ENCODE results near the gene ADCY7. TPM values are rescaled to one million over a fixed set of nuclear protein-coding genes. Genes with fewer than 3 reads are reported as not detected.

Gene ADCY7
- total and polyA plus RNA-seq, 2 experiments from 2014 or later = 3.9 to 4.4 TPM

DNA sequence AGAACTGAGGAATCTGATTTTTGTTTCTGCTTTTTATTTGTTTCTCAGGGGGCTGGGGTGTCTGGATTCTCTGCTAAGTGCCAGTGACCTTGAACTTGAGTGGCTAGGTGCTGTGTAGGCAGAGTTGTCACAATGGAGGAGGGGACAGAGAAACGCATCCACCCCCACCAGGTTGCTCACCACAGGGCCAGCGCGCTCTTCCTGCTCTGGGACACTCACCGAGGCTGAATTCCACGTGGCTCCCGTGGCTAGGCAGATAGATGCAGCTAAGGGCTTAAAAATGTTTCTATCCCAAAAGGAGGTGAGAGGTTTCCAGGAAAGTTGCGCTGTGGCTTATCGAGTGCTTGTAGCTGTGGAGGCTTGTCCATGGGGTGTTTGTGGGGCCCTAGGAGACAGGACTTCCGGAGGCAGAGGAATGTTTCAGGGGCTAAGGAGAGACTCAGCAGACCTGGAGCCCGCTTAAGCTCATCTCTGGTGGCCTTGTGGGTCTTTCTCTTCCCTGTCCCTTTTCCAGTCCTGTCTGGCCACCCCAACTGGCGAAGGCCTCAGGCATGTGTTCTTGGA, 36.8 kb downstream of the ADCY7 start:
- H3K27ac ChIP-seq = no peak overlapping the region
- H4K20me1 ChIP-seq (ENCODE audit: insufficient read depth, poor library complexity, severe bottlenecking) = no peaks in the 10 kb centered on the region
- H3K4me3 ChIP-seq = no peak overlapping the region
- no peaks in the 10 kb centered on the region for H3K36me3 ChIP-seq (replicated peaks; ENCODE audit: insufficient read depth, low read depth)
- no peak for TF ChIP-seq EZH2 (IDR thresholded peaks at IDR 0.05; ENCODE audit: borderline replicate concordance)
- no peak for TF ChIP-seq CTCF (IDR thresholded peaks at IDR 0.05; ENCODE audit: poor library complexity)
- no peak for TF ChIP-seq EZH2phosphoT487 (IDR thresholded peaks at IDR 0.05; ENCODE audit: low read depth, severe bottlenecking, unreplicated experiment)
- H3K27me3 ChIP-seq = no peaks in the 10 kb centered on the region
- no peaks in the 10 kb centered on the region for H3K9me2 ChIP-seq (replicated peaks; ENCODE audit: insufficient read depth)
- no peaks in the 10 kb centered on the region for H3K4me1 ChIP-seq (ENCODE audit: insufficient read depth)
- DNase-seq (ENCODE audit: low spot score) = no peak
- H3K79me2 ChIP-seq = no peaks in the 10 kb centered on the region
- H3K9me3 ChIP-seq (ENCODE audit: low read depth) = no peaks in the 10 kb centered on the region
- H3K4me2 ChIP-seq = no peak overlapping the region
- 86% methylated on average over 11 of the region's 11 CpGs for WGBS (ENCODE audit: low lambda C conversion rate, missing lambda C conversion rate)
- H2AFZ ChIP-seq = no peak overlapping the region

- no peak for TF ChIP-seq EZH2phosphoT487 (IDR thresholded peaks at IDR 0.05; ENCODE audit: low read depth, severe bottlenecking, unreplicated experiment)
- no peak for TF ChIP-seq CTCF (IDR thresholded peaks at IDR 0.05; ENCODE audit: poor library complexity)
- TF ChIP-seq EZH2 (IDR thresholded peaks at IDR 0.05; ENCODE audit: borderline replicate concordance) = no peak
- 94% methylated on average over 30 of the region's 33 CpGs for WGBS (ENCODE audit: low lambda C conversion rate, missing lambda C conversion rate)
- no peak overlapping the region for H2AFZ ChIP-seq
- H3K9me2 ChIP-seq (replicated peaks; ENCODE audit: insufficient read depth) = no peaks in the 10 kb centered on the region
- no peaks in the 10 kb centered on the region for H3K27me3 ChIP-seq
- H3K36me3 ChIP-seq (replicated peaks; ENCODE audit: insufficient read depth, low read depth) = no peaks in the 10 kb centered on the region
- no peaks in the 10 kb centered on the region for H3K4me1 ChIP-seq (ENCODE audit: insufficient read depth)
- no peak overlapping the region for H3K4me2 ChIP-seq
- H3K9me3 ChIP-seq (ENCODE audit: low read depth) = no peaks in the 10 kb centered on the region
- no peaks in the 10 kb centered on the region for H3K79me2 ChIP-seq
- no peak for DNase-seq (ENCODE audit: low spot score)
- H3K27ac ChIP-seq = no peak overlapping the region
- H4K20me1 ChIP-seq (ENCODE audit: insufficient read depth, poor library complexity, severe bottlenecking) = no peaks in the 10 kb centered on the region
- no peak overlapping the region for H3K4me3 ChIP-seq
These were observed 37.5 kb downstream of the ADCY7 start for GRCh38 chr16:50303605-50304466.

DNA sequence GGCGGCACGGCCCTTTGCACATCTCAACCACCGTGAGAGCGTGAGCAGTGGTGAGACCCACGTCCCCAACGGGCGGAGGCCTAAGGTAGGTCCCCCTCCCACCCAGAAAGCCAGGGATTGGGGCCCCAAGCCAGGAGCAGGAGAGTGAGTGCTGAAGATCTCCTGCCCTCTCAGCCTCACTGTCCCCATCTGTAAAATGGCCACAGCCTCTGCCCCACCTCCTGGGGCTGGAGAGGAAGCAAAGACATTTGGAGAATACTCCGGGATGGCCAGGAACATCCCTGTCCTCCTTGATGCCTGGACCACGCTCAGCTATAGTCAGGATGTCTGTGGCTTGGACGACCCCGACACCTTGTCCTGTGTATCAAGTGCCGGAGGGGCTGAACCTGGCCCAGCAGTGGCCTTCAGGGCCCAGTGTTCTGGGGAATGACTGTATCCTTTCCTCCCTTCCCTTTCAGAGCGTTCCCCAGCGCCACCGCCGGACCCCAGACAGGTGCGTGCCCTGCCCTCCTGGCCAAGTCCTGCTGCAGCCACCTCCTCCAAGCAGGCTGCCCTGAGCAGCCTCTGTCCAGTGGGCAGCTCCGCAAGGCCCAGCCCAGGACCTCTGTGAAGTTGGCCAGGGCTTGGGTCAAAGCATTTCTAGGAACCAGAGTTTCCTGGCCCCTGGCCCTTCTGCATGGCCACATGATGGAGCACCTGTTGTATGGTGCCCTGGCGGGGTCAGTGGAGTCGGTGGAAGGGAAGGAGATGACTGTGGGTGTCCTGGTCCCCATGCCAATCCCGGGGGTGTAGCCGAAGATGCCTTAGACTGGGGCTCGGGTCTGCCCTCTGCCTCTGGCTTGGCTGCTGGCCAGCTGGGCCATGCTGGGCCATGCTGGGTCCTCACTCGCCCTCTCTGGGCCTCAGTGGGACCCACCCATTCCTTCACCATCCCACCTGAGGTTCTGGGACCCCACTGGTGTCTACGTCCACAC, 38.4 kb downstream of the ADCY7 start:
- Histone ChIP-seq H3K9me2 (replicated peaks; ENCODE audit: insufficient read depth) (no peaks in the 10 kb centered on the region), H3K4me3 (no peak overlapping the region), H3K4me1 (ENCODE audit: insufficient read depth) (no peaks in the 10 kb centered on the region), H2AFZ (no peak overlapping the region), H4K20me1 (ENCODE audit: insufficient read depth, poor library complexity, severe bottlenecking) (no peaks in the 10 kb centered on the region), H3K79me2 (no peaks in the 10 kb centered on the region), H3K9me3 (ENCODE audit: low read depth) (no peaks in the 10 kb centered on the region), H3K27me3 (no peaks in the 10 kb centered on the region), H3K27ac (no peak overlapping the region), H3K4me2 (no peak overlapping the region), H3K36me3 (replicated peaks; ENCODE audit: insufficient read depth, low read depth) (no peaks in the 10 kb centered on the region)
- WGBS (ENCODE audit: low lambda C conversion rate, missing lambda C conversion rate) = 96% methylated on average over 24 of the region's 25 CpGs
- no peak for DNase-seq (ENCODE audit: low spot score)
- TF ChIP-seq CTCF (IDR thresholded peaks at IDR 0.05; ENCODE audit: poor library complexity) (no peak), EZH2phosphoT487 (IDR thresholded peaks at IDR 0.05; ENCODE audit: low read depth, severe bottlenecking, unreplicated experiment) (no peak), EZH2 (IDR thresholded peaks at IDR 0.05; ENCODE audit: borderline replicate concordance) (no peak)
